H1 (cell line): Measurements from ENCODE around the gene SEC23IP. TPM values are rescaled to one million over a fixed set of nuclear protein-coding genes. Genes with fewer than 3 reads are reported as not detected.

Source experiments
- CTCF ChIA-PET: fragments of 300-600 bp; sonication (Branson Sonifier 250); formaldehyde crosslinking; loops from one replicate; lab custom pipeline; 2021; ENCODE audit not compliant: partially characterized antibody; lab: Charles Lee
- POLR2A ChIA-PET: fragments of 300-600 bp; sonication (Branson Sonifier 250); formaldehyde crosslinking; loops from one replicate; lab custom pipeline; 2021; ENCODE audit warnings: inconsistent platforms; ENCODE audit not compliant: partially characterized antibody; lab: Charles Lee
- DNase-seq, 2 experiments: peaks; one replicate each; pipeline versions ENCODE4 v3.0.0 to v3.0.0-alpha.2; 2010 to 2022; ENCODE audit warnings: low spot score in 2 of 2, low read depth in 1 of 2, mixed read lengths in 1 of 2
- FAIRE-seq: peaks from 2 replicates; lab custom pipeline; 2011; peaks lifted over from hg19 to GRCh38; lab: Jason Lieb, UNC
- H2AFZ ChIP-seq: 2 replicates; pipeline ENCODE4 v1.8.1; 2012; ENCODE audit warnings: low read length, inconsistent platforms
- H2AK5ac ChIP-seq: 2 replicates; pipeline ENCODE4 v1.6.1; 2013; ENCODE audit warnings: low read depth, low read length
- H2BK120ac ChIP-seq: replicated peaks from 2 replicates; pipeline ENCODE3; 2013; ENCODE audit warnings: low read depth, low read length, inconsistent platforms
- H2BK12ac ChIP-seq: 2 replicates; pipeline ENCODE4 v1.6.1; 2013; ENCODE audit warnings: low read depth, low read length
- H2BK15ac ChIP-seq: 2 replicates; pipeline ENCODE4 v1.6.1; 2013; ENCODE audit warnings: low read length
- H2BK20ac ChIP-seq: 2 replicates; pipeline ENCODE4 v1.6.1; 2013; ENCODE audit warnings: low read length
- H2BK5ac ChIP-seq: 2 replicates; pipeline ENCODE4 v1.6.1; 2013; ENCODE audit warnings: low read depth, low read length
- H3K14ac ChIP-seq: 2 replicates; pipeline ENCODE4 v1.6.1; 2013; ENCODE audit warnings: inconsistent platforms; ENCODE audit not compliant: insufficient read length
- H3K18ac ChIP-seq: 2 replicates; pipeline ENCODE4 v1.6.1; 2013; ENCODE audit warnings: low read length; ENCODE audit errors: extremely low read depth
- H3K23ac ChIP-seq: 2 replicates; pipeline ENCODE4 v1.6.1; 2013; ENCODE audit warnings: inconsistent platforms; ENCODE audit not compliant: insufficient read length
- H3K23me2 ChIP-seq: 2 replicates; pipeline ENCODE4 v1.6.1; 2013; ENCODE audit warnings: low read depth, low read length
- H3K27ac ChIP-seq: 2 replicates; pipeline ENCODE4 v1.6.1; 2011; ENCODE audit warnings: low read depth, low read length, inconsistent platforms
- H3K27me3 ChIP-seq, 4 experiments: replicated peaks in 1 of 4; 1 replicate in 1 of 4; 2 replicates in 3 of 4; pipeline versions ENCODE4 v1.6.1 to v1.8.1; 2011 to 2013; ENCODE audit warnings: low read length in 3 of 4, mild to moderate bottlenecking in 3 of 4, inconsistent platforms in 2 of 4, mixed read lengths in 2 of 4, moderate library complexity in 1 of 4; ENCODE audit not compliant: control insufficient read depth in 3 of 4, insufficient read depth in 3 of 4; ENCODE audit errors: extremely low read depth in 1 of 4
- H3K36me3 ChIP-seq, 4 experiments: 2 replicates each; pipeline versions ENCODE4 v1.6.1 to v1.8.1; 2011 to 2013; ENCODE audit warnings: mild to moderate bottlenecking in 4 of 4, low read length in 3 of 4, moderate library complexity in 2 of 4, control low read depth in 1 of 4, inconsistent platforms in 1 of 4; ENCODE audit not compliant: insufficient read depth in 4 of 4, control insufficient read depth in 2 of 4
- H3K4ac ChIP-seq: replicated peaks from 2 replicates; pipeline ENCODE3; 2013; ENCODE audit warnings: low read length, low read depth, mixed read lengths, inconsistent platforms; ENCODE audit not compliant: insufficient read length
- H3K4me1 ChIP-seq, 4 experiments: replicated peaks in 1 of 4; 1 replicate in 1 of 4; 2 replicates in 3 of 4; pipeline versions ENCODE4 v1.6.1 to v1.8.1; 2011 to 2013; ENCODE audit warnings: low read length in 3 of 4, inconsistent platforms in 2 of 4, mixed read lengths in 1 of 4; ENCODE audit not compliant: insufficient read depth in 4 of 4, control insufficient read depth in 3 of 4
- H3K4me2 ChIP-seq, 2 experiments: 2 replicates each; pipeline versions ENCODE4 v1.6.1 to v1.8.1; 2011 to 2013; ENCODE audit warnings: low read depth in 2 of 2, low read length in 2 of 2, control low read depth in 1 of 2, inconsistent platforms in 1 of 2, mild to moderate bottlenecking in 1 of 2; ENCODE audit not compliant: insufficient read depth in 1 of 2
- H3K4me3 ChIP-seq, 4 experiments: fragments of 200-600, 300-600 bp in 1 of 4; sonication (generic), shearing (Covaris generic), sonication (Bioruptor Twin) in 1 of 4; 2 replicates each; pipeline versions ENCODE4 v1.5.1 to v1.8.1; 2011 to 2016; ENCODE audit warnings: low read length in 4 of 4, low read depth in 3 of 4, control low read depth in 2 of 4, inconsistent platforms in 2 of 4, mild to moderate bottlenecking in 2 of 4, mixed read lengths in 1 of 4, moderate library complexity in 1 of 4; ENCODE audit not compliant: insufficient read depth in 2 of 4; ENCODE audit errors: extremely low read depth in 1 of 4
- H3K56ac ChIP-seq: replicated peaks from 2 replicates; pipeline ENCODE3; 2013; ENCODE audit warnings: low read depth, mild to moderate bottlenecking, mixed read lengths, low read length, inconsistent platforms; ENCODE audit not compliant: insufficient read length
- H3K79me1 ChIP-seq: 2 replicates; pipeline ENCODE4 v1.6.1; 2013; ENCODE audit warnings: low read depth, low read length, control low read depth
- H3K79me2 ChIP-seq, 2 experiments: 2 replicates each; pipeline versions ENCODE4 v1.6.1 to v1.8.1; 2012 to 2013; ENCODE audit warnings: low read length in 2 of 2, mild to moderate bottlenecking in 2 of 2, inconsistent platforms in 1 of 2; ENCODE audit not compliant: insufficient read depth in 2 of 2, control insufficient read depth in 1 of 2
- H3K9ac ChIP-seq, 4 experiments: replicated peaks in 1 of 4; 1 replicate in 1 of 4; 2 replicates in 3 of 4; pipeline versions ENCODE4 v1.6.1 to v1.8.1; 2011 to 2013; ENCODE audit warnings: low read depth in 3 of 4, low read length in 3 of 4, control low read depth in 2 of 4, mild to moderate bottlenecking in 2 of 4, moderate library complexity in 2 of 4, inconsistent platforms in 1 of 4; ENCODE audit errors: extremely low read depth in 1 of 4
- H3K9me3 ChIP-seq, 2 experiments: 2 replicates each; pipeline versions ENCODE4 v1.6.1 to v1.8.1; 2012 to 2013; ENCODE audit warnings: mild to moderate bottlenecking in 2 of 2, moderate library complexity in 2 of 2, control low read depth in 1 of 2, inconsistent platforms in 1 of 2, low read depth in 1 of 2, low read length in 1 of 2, mixed read lengths in 1 of 2; ENCODE audit not compliant: insufficient read depth in 2 of 2
- H4K20me1 ChIP-seq, 2 experiments: replicated peaks in 1 of 2; 2 replicates each; pipeline versions ENCODE3 to v1.8.1; 2011 to 2013; ENCODE audit warnings: inconsistent platforms in 2 of 2, low read length in 2 of 2, mild to moderate bottlenecking in 1 of 2; ENCODE audit not compliant: insufficient read depth in 2 of 2, control insufficient read depth in 1 of 2
- H4K5ac ChIP-seq: 2 replicates; pipeline ENCODE4 v1.6.1; 2013; ENCODE audit warnings: low read length, low read depth, mixed read lengths, inconsistent platforms; ENCODE audit not compliant: insufficient read length
- H4K8ac ChIP-seq: 2 replicates; pipeline ENCODE4 v1.8.0; 2013; ENCODE audit warnings: mild to moderate bottlenecking, moderate library complexity, low read length, inconsistent platforms; ENCODE audit not compliant: insufficient read depth; ENCODE audit errors: extremely low read depth
- H4K91ac ChIP-seq: replicated peaks from 2 replicates; pipeline ENCODE3; 2013; ENCODE audit warnings: low read length, mixed read lengths, inconsistent platforms; ENCODE audit not compliant: insufficient read length
- CBX5 ChIP-seq: fragments of 300-800, 300-1000 bp; sonication (generic); IDR thresholded peaks from 2 replicates; pipeline ENCODE4 v1.7.1; 2016; ENCODE audit warnings: antibody characterized with exemption, low read length, low read depth
- JUND ChIP-seq: IDR thresholded peaks from 2 replicates; pipeline ENCODE4 v1.6.1; 2011; ENCODE audit warnings: mild to moderate bottlenecking, improper control_type of control experiment, low read length
- SIN3A ChIP-seq, 2 experiments: IDR thresholded peaks in 1 of 2; conservative IDR thresholded peaks in 1 of 2; 2 replicates each; pipeline ENCODE4 v1.6.1; 2011 to 2012; ENCODE audit warnings: low read length in 2 of 2, improper control_type of control experiment in 1 of 2, low read depth in 1 of 2, mild to moderate bottlenecking in 1 of 2
- SP1 ChIP-seq: IDR thresholded peaks from 2 replicates; pipeline ENCODE4 v1.6.1; 2011; ENCODE audit warnings: low read depth, low read length
- SRF ChIP-seq: IDR thresholded peaks from 2 replicates; pipeline ENCODE4 v1.6.1; 2011; ENCODE audit warnings: mild to moderate bottlenecking, low read depth, low read length, moderate library complexity
- WGBS, 2 experiments: shearing (Covaris generic) in 1 of 2; methylation state at CpG; one replicate each; pipeline versions ENCODE4 v1.1.6 to v1.1.7; 2013 to 2015; ENCODE audit warnings: low lambda C conversion rate in 2 of 2, mixed read lengths in 2 of 2, inconsistent platforms in 1 of 2, low coverage in 1 of 2, missing lambda C conversion rate in 1 of 2; ENCODE audit not compliant: insufficient replicate concordance in 2 of 2, insufficient coverage in 1 of 2, insufficient read length in 1 of 2; ENCODE audit errors: extremely low coverage in 1 of 2, missing lambda C conversion rate in 1 of 2; 5-methylcytosine and 5-hydroxymethylcytosine counted together
- polyA plus RNA-seq, 7 experiments: library from polyadenylated mRNA; depleted of rRNA in 3 of 7; stranded (reverse) in 5 of 7; unstranded in 2 of 7; fragments of >200 nt in 5 of 7; fragments of 200-250 nt in 2 of 7; gene quantifications; 1 replicate in 5 of 7; 2 replicates in 1 of 7; 4 replicates in 1 of 7; pipeline versions ENCODE4 v1.2.1 to v1.2.3, GENCODE V29; 2011 to 2013; ENCODE audit warnings: missing spikeins in 2 of 7, mixed read lengths in 2 of 7
- total RNA-seq: library from RNA; stranded (reverse); fragmentation: NEBNext Ultra II Directional; extraction: Animal tissue kit (Norgen Biotek cat#: 25700); gene quantifications from 2 replicates; pipeline ENCODE4 v1.2.1, GENCODE V29; 2021

SEC23IP gene
- total and polyA plus RNA-seq, 2 of the 8 experiments (the other 6 are each of a cell fraction or from before 2014, with no cell fraction given) = 29.0 to 105 TPM

DNA sequence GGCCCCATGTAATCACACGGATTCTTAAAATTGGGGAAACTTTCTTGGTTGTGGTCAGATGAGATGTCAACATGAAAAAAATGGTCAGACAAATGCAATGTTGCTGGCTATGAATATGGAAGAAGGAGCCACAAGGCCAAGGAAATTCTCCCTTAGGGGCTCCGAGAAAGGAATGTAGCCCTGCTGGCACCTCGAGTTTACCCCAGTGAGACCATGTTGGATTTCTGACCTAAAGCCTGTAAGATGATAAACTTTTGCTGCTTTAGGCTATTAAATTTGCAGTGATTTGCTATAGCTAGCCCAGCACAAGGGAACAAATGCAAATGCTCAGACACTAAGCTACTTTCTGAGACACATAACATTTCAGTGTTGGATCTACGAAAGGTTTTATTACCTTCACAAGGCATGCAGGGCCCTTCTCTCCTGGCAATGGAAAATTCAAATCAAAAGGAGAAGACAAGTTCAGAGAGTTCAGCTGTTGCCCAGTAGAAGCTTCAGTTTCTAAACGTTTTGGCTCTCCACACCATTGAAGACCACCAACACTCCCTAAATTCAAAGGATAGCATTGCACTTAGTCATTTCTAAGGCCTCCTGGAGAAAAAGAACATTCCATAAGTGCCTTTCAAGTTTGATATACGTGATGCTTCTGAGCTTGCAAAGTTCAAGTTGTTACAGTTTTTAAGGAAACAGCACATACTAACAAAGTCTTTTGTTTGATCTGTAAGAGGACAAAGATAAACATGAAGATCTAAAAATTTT, 43.3 kb upstream of the SEC23IP start:
- Histone ChIP-seq H2BK12ac (no peak overlapping the region), H4K5ac (no peak overlapping the region), H2AK5ac (no peak overlapping the region), H3K27ac (no peak overlapping the region), H2BK20ac (no peak overlapping the region), H3K4ac (no peak overlapping the region), H3K18ac (no peak overlapping the region), H4K8ac (no peak overlapping the region), H3K4me1 (no peaks in the 10 kb centered on the region), H4K91ac (no peak overlapping the region), H3K4me2 (no peak overlapping the region), H3K27me3 (no peaks in the 10 kb centered on the region), H3K9ac (peak overlapping the region in 1 of 4 experiments; percentile 34; a peak in 2 of 7 replicates), H3K4me3 (no peak overlapping the region), H3K79me1 (no peaks in the 10 kb centered on the region; the same call in 1 of the 2 replicates), H3K23ac (no peak overlapping the region), H2BK5ac (no peak overlapping the region), H2AFZ (no peak overlapping the region), H3K79me2 (no peaks in the 10 kb centered on the region; a peak in 1 of 4 replicates), H3K23me2 (no peaks in the 10 kb centered on the region), H3K56ac (no peak overlapping the region), H2BK120ac (no peak overlapping the region), H2BK15ac (no peak overlapping the region), H3K36me3 (peaks cover 27 to 76% (median 62%) of the 10 kb centered on the region in 4 experiments), H4K20me1 (peaks cover 3 to 4% of the 10 kb centered on the region in 2 experiments), H3K14ac (no peak overlapping the region), H3K9me3 (no peaks in the 10 kb centered on the region)
- FAIRE-seq = no peak
- 78% methylated on average over 6 of the region's 6 CpGs; no CpG with 5 or more reads in 1 of the 2 experiments for WGBS, 2 experiments
- ChIA-PET POLR2A (interaction anchor here (0.9 kb wide), 1 partner anchor 19 kb away, joined by 3 read pairs; no protein-coding TSS in a partner anchor), CTCF (interaction anchor here (1.3 to 3.5 kb wide), 2 partner anchors 10 to 99 kb away, joined by 4 to 17 read pairs; no protein-coding TSS in a partner anchor)
- TF ChIP-seq JUND (0 out of 2 replicates have a peak, but pooled peaks have one; percentile 28), SRF (no peak), SIN3A (conservative IDR thresholded peaks at IDR 0.05 in 1 of 2, IDR thresholded peaks at IDR 0.05 in 1 of 2; ENCODE audit: low read depth in 1 of 2, low read length in 2 of 2) (no peak), SP1 (no peak), CBX5 (no peak)
- no peak for DNase-seq
